Calu3 (cell line): ENCODE data around the gene SULT2B1. TPM values are rescaled to one million over a fixed set of nuclear protein-coding genes. Genes with fewer than 3 reads are reported as not detected.

Experiments used
- BruUV-seq: library from RNA; stranded (reverse); fragments of 400-500 nt; replicated peaks from 2 replicates; lab custom pipeline; 2021; lab: Mats Ljungman, UMichigan
- CTCF ChIA-PET: fragments of 300-600 bp; sonication (Branson Sonifier 250); formaldehyde crosslinking; loops from one replicate; lab custom pipeline; 2022; ENCODE audit warnings: antibody characterized with exemption; lab: Charles Lee
- DNase-seq: peaks from one replicate; pipeline ENCODE4 v3.0.0; 2022
- H3K27ac Mint-ChIP-seq: one replicate; pipeline ENCODE4 v1.8.0; 2022; ENCODE audit warnings: mixed read lengths; ENCODE audit not compliant: unreplicated experiment
- H3K27me3 Mint-ChIP-seq: one replicate; pipeline ENCODE4 v1.8.0; 2022; ENCODE audit warnings: mixed read lengths; ENCODE audit not compliant: unreplicated experiment
- H3K36me3 Mint-ChIP-seq: one replicate; pipeline ENCODE4 v1.8.0; 2022; ENCODE audit warnings: mild to moderate bottlenecking, moderate library complexity, mixed read lengths; ENCODE audit not compliant: insufficient read depth, unreplicated experiment
- H3K4me1 Mint-ChIP-seq: one replicate; pipeline ENCODE4 v1.8.0; 2022; ENCODE audit warnings: mild to moderate bottlenecking, low read depth, mixed read lengths; ENCODE audit not compliant: unreplicated experiment
- H3K4me3 Mint-ChIP-seq: one replicate; pipeline ENCODE4 v1.8.0; 2022; ENCODE audit warnings: mild to moderate bottlenecking, low read depth, moderate library complexity, mixed read lengths; ENCODE audit not compliant: unreplicated experiment
- H3K9me3 Mint-ChIP-seq: one replicate; pipeline ENCODE4 v1.8.0; 2022; ENCODE audit warnings: low read depth, mixed read lengths; ENCODE audit not compliant: unreplicated experiment
- CTCF ChIP-seq: fragments of 200-600 bp; IDR thresholded peaks from one replicate; pipeline ENCODE4 v1.8.0; 2022; ENCODE audit warnings: antibody characterized with exemption; ENCODE audit not compliant: unreplicated experiment
- intact Hi-C: fragments of 100-400 bp; cut with micrococcal nuclease; formaldehyde crosslinking; loops from one replicate; pipeline ENCODE4 v1.10.0; 2022; ENCODE audit not compliant: unreplicated experiment
- total RNA-seq: library from RNA; stranded (reverse); gene quantifications from 2 replicates; pipeline ENCODE4 v1.2.3, GENCODE V29; 2022

The SULT2B1 gene
- total RNA-seq, 1 experiment from 2014 or later = not detected

GRCh38 chr19:48623556-48624066 lies 71.6 kb downstream of the SULT2B1 start:
- no TSS peak for BruUV-seq
- CTCF ChIA-PET = interaction anchor here (0.7 kb wide), 2 partner anchors 52 to 91 kb away, joined by 3 to 4 read pairs; no protein-coding TSS in a partner anchor
- intact Hi-C loops = no loop called here
- no peak for DNase-seq
- TF ChIP-seq CTCF = no peak
- Mint-ChIP-seq H3K27me3 (no peaks in the 10 kb centered on the region), H3K27ac (no peak overlapping the region), H3K9me3 (no peaks in the 10 kb centered on the region), H3K4me1 (peaks cover 44% of the 10 kb centered on the region), H3K36me3 (peaks cover 27% of the 10 kb centered on the region), H3K4me3 (no peak overlapping the region)

GRCh38 chr19:48624067-48624594 lies 72.2 kb downstream of the SULT2B1 start:
- no peaks in the 10 kb centered on the region for H3K9me3 Mint-ChIP-seq
- no peak for TF ChIP-seq CTCF
- no peaks in the 10 kb centered on the region for H3K27me3 Mint-ChIP-seq
- H3K36me3 Mint-ChIP-seq = peaks cover 27% of the 10 kb centered on the region
- no TSS peak for BruUV-seq
- peaks cover 48% of the 10 kb centered on the region for H3K4me1 Mint-ChIP-seq
- H3K27ac Mint-ChIP-seq = no peak overlapping the region
- H3K4me3 Mint-ChIP-seq = no peak overlapping the region
- intact Hi-C loops = no loop called here
- CTCF ChIA-PET = no interaction called here
- DNase-seq = no peak

GRCh38 chr19:48624791-48625723 lies 73.1 kb downstream of the SULT2B1 start:
- Mint-ChIP-seq H3K4me3 (no peak overlapping the region), H3K4me1 (peaks cover 38% of the 10 kb centered on the region), H3K36me3 (peaks cover 29% of the 10 kb centered on the region), H3K27ac (no peak overlapping the region), H3K27me3 (no peaks in the 10 kb centered on the region), H3K9me3 (no peaks in the 10 kb centered on the region)
- no TSS peak for BruUV-seq
- CTCF ChIA-PET = no interaction called here
- intact Hi-C loops = no loop called here
- no peak for TF ChIP-seq CTCF
- no peak for DNase-seq

GRCh38 chr19:48625891-48626327 lies 73.9 kb downstream of the SULT2B1 start:
- TF ChIP-seq CTCF = no peak
- intact Hi-C loops = no loop called here
- Mint-ChIP-seq H3K4me3 (no peak overlapping the region), H3K9me3 (no peaks in the 10 kb centered on the region), H3K36me3 (peaks cover 36% of the 10 kb centered on the region), H3K27ac (no peak overlapping the region), H3K27me3 (no peaks in the 10 kb centered on the region), H3K4me1 (peaks cover 37% of the 10 kb centered on the region)
- CTCF ChIA-PET = no interaction called here
- no peak for DNase-seq
- BruUV-seq = no TSS peak
